ENCODE measurements around the gene TENM3.

The TENM3 gene

GRCh38 chr4:182413550-182413949, 170.3 kb downstream of the TENM3 start:
- FAIRE-seq = no peak

GRCh38 chr4:182415116-182415515, 171.9 kb downstream of the TENM3 start:
- no peak for FAIRE-seq

- FAIRE-seq = no peak
Observed at GRCh38 chr4:182416067-182416466, 172.9 kb downstream of the TENM3 start.

GRCh38 chr4:182418054-182418734, 175.0 kb downstream of the TENM3 start:
- no peak for FAIRE-seq

GRCh38 chr4:182420189-182420588, 177.0 kb downstream of the TENM3 start:
- FAIRE-seq = no peak

- no peak for FAIRE-seq
Observed at GRCh38 chr4:182421753-182422152, 178.6 kb downstream of the TENM3 start.

- FAIRE-seq = no peak
Observed at GRCh38 chr4:182425302-182425701, 182.1 kb downstream of the TENM3 start.

GRCh38 chr4:182426901-182427300, 183.7 kb downstream of the TENM3 start:
- FAIRE-seq = no peak

- no peak for FAIRE-seq
Observed at GRCh38 chr4:182427554-182427953, 184.4 kb downstream of the TENM3 start.

- no peak for FAIRE-seq
Observed at GRCh38 chr4:182429896-182430295, 186.7 kb downstream of the TENM3 start.

- FAIRE-seq = no peak
Observed at GRCh38 chr4:182432819-182433218, 189.6 kb downstream of the TENM3 start.

- FAIRE-seq = no peak
Observed at GRCh38 chr4:182434720-182435119, 191.5 kb downstream of the TENM3 start.

- no peak for FAIRE-seq
Observed at GRCh38 chr4:182435401-182435800, 192.2 kb downstream of the TENM3 start.

- no peak for FAIRE-seq
Observed at GRCh38 chr4:182443070-182443469, 199.9 kb downstream of the TENM3 start.

- no peak for FAIRE-seq
Observed at GRCh38 chr4:182447767-182448280, 204.6 kb downstream of the TENM3 start.

GRCh38 chr4:182448281-182449151, 205.3 kb downstream of the TENM3 start:
- no peak for FAIRE-seq

GRCh38 chr4:182449186-182449929, 206.2 kb downstream of the TENM3 start:
- FAIRE-seq = no peak

- no peak for FAIRE-seq
Observed at GRCh38 chr4:182449930-182450439, 206.8 kb downstream of the TENM3 start.

- no peak for FAIRE-seq
Observed at GRCh38 chr4:182451441-182451840, 208.2 kb downstream of the TENM3 start.

- FAIRE-seq = no peak
Observed at GRCh38 chr4:182453830-182454229, 210.6 kb downstream of the TENM3 start.

GRCh38 chr4:182454440-182455013, 211.3 kb downstream of the TENM3 start:
- no peak for FAIRE-seq

- no peak for FAIRE-seq
Observed at GRCh38 chr4:182465114-182465513, 221.9 kb downstream of the TENM3 start.

GRCh38 chr4:182465979-182466378, 222.8 kb downstream of the TENM3 start:
- FAIRE-seq = no peak
